ENCODE data around the gene ASAP2. TPM values are rescaled to one million over a fixed set of nuclear protein-coding genes. Genes with fewer than 3 reads are reported as not detected.
"Not testable (repeated sequence)": the region's sequence is repeated elsewhere in the genome, so short reads cannot be mapped to it uniquely, and the experiment has no call there.

Gene ASAP2
- polyA plus RNA-seq, 12 donors, result 18.4 to 45.5 (median 21.2) TPM; not detected in 1

DNA sequence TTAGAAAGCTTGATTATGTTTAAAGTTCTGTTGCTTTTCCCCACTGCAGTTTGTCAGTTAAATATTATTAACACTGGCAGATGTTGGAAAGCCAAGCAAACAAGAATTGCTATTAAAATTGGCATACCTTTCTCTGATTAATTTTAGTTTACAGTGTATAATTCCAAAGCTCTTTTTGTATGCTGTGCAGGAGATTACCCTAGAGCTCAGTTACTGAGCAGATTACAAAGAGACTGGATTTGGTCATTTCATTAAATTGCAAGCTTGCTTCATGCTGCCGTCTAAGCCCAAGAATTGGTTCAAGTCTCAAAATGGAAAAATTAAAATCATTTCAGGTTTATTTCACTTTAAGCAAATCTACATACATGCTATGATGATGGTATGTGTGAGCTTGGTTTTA is 2.3 kb downstream of the ASAP2 start:
- no peak for DNase-seq

DNA sequence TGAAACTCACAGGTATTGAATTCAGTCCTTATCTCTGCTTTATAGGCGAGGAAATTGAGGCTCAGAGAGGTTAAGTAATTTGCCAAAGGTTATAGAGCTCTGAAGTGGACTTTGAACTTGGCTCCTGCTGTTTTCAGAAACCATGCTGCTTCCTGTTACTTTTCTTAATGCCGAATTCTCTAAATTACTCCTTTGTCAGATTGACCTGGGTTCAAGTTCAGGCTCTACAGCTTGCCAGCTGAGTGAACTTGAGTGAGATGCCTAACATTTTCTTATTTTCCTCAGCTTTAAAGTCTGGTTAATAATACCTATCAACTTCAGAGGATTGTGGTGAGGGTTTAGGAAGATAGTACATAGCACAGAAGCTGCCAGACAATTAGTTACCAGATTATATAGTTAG is 3.4 kb downstream of the ASAP2 start:
- DNase-seq, result no peak

DNA sequence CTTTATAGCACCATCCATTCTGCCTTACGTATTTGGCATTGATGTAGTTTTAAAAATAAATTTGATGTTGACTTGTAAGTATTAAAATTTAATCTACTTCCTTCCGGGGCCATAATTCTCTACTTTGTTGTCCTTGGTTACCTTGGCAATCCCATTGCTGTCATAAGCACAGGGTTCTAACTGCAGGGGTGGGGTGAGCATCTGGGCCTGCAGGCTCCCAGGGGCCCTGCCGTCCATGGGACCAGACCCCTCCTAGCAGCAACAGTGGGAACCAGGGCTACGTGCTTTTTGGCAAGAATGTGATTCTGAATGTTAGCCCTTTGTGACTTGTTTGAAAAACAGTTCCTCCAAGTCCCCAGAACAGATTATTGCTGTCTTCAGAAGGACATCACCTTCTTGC is 4.9 kb downstream of the ASAP2 start:
- no peak for DNase-seq

GRCh38 chr2:9212010-9212635 is 5.5 kb downstream of the ASAP2 start:
- DNase-seq, result no peak

- no peak for DNase-seq
Measured at GRCh38 chr2:9212661-9213411, 6.2 kb downstream of the ASAP2 start.

- no peak for DNase-seq
Measured at GRCh38 chr2:9213477-9214051, 7.0 kb downstream of the ASAP2 start.

DNA sequence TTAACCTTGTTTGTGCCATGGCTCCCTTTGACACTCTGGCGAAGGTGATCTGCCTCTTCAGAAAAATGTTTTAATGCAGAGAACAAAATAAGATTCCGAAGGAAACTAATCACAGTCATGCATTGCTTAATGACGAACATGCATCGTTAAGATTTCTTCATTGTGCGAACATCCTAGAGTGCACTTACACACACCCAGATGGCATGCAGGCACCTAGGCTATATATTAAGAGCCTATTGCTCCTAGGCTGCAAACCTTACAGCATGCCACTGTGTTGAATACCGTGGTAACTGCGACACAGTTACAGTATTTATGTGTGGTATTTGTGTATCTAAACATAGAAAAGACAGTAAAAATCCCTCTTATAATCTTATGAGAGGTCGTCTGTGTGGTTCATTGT is 8.3 kb downstream of the ASAP2 start:
- no peak for DNase-seq

GRCh38 chr2:9215680-9216079 is 9.1 kb downstream of the ASAP2 start:
- no peak for DNase-seq

- DNase-seq, result not testable (repeated sequence)
Measured at GRCh38 chr2:9216143-9216542, 9.5 kb downstream of the ASAP2 start.

- DNase-seq, result no peak
Measured at GRCh38 chr2:9217838-9218770, 11.5 kb downstream of the ASAP2 start.

DNA sequence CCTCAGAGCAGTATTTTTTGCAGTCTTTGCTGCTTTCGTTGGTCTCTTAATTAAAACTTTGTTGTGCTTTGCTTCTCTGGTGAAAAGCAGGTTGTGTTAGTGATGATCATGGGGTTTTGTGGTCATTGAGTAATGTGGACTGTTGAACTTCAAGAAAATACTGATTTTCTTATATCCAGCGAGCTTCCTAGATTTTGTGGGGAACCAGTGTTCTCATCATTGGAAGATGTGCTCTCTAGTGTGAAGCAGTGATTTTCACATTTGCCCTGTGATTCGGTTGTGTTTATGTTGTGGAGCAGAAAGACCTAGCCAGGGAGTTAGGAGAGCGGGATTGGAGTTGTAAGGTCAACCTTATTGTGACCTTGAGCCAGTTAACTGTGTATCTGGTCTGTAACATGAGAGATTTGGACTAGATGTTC is 12.4 kb downstream of the ASAP2 start:
- no peak for DNase-seq

DNA sequence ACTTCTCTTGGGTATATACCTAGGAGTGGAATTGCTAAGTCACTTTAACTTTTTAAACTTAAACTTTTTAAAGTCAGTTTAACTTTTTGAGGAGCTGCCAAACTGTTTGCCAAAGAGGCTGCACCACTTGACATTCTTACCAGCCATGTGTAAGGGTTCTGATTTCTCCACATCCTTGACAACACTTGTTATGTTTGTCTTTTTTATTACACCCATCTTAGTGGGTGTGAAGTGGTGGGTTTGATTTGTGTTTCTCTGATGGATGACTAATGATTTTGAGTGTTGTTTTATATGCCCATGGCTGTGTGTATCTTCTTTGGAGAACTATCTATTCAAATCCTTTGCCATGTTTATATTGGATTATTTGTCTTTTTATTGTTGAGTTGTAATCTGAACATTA is 13.6 kb downstream of the ASAP2 start:
- DNase-seq, result no peak

DNA sequence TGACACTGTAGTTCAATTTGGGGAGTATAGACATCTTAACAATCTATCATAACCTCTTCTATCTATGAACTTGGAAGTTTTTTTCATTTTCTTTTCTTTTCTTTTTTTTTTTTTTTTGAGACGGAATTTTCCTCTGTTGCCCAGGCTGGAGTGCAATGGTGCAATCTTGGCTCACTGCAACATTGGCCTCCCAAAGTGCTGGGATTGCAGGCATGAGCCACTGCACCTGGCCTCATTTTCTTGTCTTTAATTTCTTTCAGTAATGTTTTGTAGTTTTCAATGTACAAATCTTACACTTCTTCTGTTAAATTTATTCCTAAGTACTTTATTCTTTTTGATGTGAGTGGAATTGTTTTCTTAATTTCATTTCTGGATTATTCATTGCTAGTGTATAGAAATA is 14.6 kb downstream of the ASAP2 start:
- no peak for DNase-seq

- DNase-seq, result no peak
Measured at GRCh38 chr2:9222239-9222892, 15.8 kb downstream of the ASAP2 start.

GRCh38 chr2:9222893-9223287 is 16.3 kb downstream of the ASAP2 start:
- DNase-seq, result no peak

DNA sequence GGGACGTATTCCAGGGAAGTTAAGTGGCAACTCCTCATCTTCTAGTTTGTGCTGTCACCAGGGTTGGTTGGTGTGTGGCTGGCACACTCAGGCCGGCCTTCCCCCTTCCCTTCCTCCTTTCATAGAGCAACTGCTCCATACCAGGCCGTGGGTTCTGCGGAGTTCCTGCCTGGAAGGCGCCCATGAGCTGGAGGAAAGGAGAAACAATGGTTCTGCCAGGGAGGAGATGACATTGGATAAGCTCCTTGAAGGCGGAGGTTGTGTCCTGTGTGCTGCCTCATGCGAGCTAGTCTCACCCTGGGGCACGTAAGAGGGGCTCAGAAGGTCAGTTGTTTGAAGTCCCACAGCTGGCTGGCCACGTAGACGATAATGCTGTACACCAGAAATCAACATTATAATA is 19.2 kb downstream of the ASAP2 start:
- DNase-seq, result no peak

GRCh38 chr2:9226458-9227380 is 20.1 kb downstream of the ASAP2 start:
- no peak for DNase-seq

DNA sequence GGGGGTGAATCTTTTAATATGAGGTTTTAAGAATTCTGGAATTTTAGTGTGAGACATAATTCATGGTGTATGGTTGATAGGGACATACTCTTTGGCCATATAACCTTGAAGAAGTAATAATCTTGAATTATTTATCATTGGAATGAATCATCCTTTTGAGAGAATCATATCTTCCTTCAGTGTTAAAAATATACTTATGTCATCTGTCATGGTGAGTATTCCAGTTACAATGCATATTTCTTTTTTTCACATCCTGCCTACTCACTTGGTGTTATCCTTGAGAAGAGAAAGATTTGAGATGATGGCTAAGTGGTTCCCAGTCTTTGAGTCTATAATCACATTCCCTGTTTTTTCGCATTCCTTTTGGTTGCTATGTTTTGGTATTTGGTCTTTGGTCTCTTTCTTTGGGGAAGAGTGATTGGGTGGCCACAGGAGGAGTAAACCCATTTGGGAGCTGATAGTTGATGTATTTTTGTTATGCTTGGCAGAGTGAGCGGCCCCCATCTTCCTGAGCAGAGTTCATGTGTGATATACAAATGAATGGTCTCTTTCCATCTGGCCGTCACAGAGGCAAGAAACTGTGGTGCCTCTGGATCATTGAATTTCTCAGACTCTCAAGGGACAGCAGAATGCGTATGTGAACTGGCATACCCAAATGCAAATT is 21.6 kb downstream of the ASAP2 start:
- no peak for DNase-seq

DNA sequence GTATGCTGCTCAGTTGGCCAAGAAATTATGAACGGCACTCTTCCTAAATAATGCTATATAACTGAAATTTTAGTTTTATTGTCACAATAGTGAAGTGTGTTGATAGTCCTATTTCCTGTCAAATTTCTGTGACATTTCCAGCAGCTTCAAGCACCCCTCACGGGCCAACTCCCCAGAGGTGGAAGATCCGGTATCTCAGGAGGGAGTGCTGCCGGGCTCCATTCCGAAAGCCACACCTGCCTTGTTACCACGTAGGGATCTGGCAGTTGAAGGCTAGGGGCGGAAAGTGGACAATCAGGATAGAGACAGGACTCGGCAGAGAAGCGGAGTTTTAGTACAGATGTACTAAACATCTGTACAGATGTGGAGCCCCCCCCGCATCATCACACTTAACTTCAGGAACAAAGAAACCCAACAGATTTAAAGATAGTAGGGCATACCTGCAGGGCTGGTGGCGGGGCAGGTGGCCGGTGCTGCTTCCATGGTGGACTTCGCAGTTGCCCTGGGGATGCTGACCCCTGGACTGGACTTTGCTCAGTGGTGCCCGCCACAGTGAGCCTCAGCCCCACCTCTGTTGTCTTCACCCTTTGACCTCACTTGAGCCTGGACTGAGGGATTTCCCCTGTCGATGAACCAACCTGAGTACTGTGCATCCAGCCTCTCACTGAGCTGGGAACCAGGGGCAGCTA is 22.3 kb downstream of the ASAP2 start:
- DNase-seq, result no peak
